Effector memory CD4-positive, alpha-beta T cell (primary cell): ENCODE measurements around the gene LDLRAD3.

Experiments used
- DNase-seq, 3 donors: peaks; one replicate each; pipeline ENCODE4 v3.0.0-alpha.2; 2020
- H3K27ac ChIP-seq: 2 replicates; pipeline ENCODE4 v1.7.0; 2013; ENCODE audit warnings: mild to moderate bottlenecking, low read length, moderate library complexity; ENCODE audit not compliant: insufficient read depth, poor library complexity, severe bottlenecking
- H3K27me3 ChIP-seq: replicated peaks from 2 replicates; pipeline ENCODE4 v1.7.0; 2013; ENCODE audit warnings: mild to moderate bottlenecking, low read length; ENCODE audit not compliant: insufficient read depth, control insufficient read depth, poor library complexity, severe bottlenecking
- H3K36me3 ChIP-seq: 2 replicates; pipeline ENCODE4 v1.7.0; 2013; ENCODE audit warnings: mild to moderate bottlenecking, low read length, moderate library complexity; ENCODE audit not compliant: control insufficient read depth, insufficient read depth
- H3K4me1 ChIP-seq: 2 replicates; pipeline ENCODE4 v1.7.0; 2013; ENCODE audit warnings: low read length, mild to moderate bottlenecking; ENCODE audit not compliant: control insufficient read depth, insufficient read depth, poor library complexity, severe bottlenecking
- H3K4me3 ChIP-seq: 2 replicates; pipeline ENCODE4 v1.7.0; 2013; ENCODE audit warnings: low read length, low read depth, mild to moderate bottlenecking; ENCODE audit not compliant: insufficient read depth, poor library complexity, severe bottlenecking
- H3K9me3 ChIP-seq: 2 replicates; pipeline ENCODE4 v1.7.0; 2013; ENCODE audit warnings: mild to moderate bottlenecking, low read length, moderate library complexity; ENCODE audit not compliant: control insufficient read depth

LDLRAD3 gene

DNA sequence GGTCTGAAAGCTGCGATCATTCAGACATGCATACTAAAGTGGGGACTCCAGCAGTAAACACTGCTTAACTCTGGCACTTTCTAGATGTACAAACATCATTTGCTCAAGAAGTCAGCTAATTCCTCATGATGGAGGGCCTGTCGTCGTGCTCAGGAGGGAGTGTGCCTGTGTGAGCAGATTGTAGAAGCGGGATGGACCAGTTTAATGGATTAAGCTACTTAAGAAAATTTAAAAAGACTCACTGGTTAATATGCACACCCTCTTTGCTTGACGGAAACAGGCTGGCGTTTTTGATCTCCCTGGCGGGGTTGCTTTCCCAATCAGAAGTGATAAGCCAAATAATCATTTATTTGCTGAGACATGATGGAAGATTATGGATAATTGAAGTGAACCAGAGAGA, 79.0 kb downstream of the LDLRAD3 start:
- no peaks in the 10 kb centered on the region for H3K27me3 ChIP-seq
- H3K36me3 ChIP-seq: no peaks in the 10 kb centered on the region
- no peak for DNase-seq
- no peak overlapping the region for H3K4me3 ChIP-seq
- no peak overlapping the region for H3K27ac ChIP-seq
- no peaks in the 10 kb centered on the region for H3K4me1 ChIP-seq
- H3K9me3 ChIP-seq: no peaks in the 10 kb centered on the region

DNA sequence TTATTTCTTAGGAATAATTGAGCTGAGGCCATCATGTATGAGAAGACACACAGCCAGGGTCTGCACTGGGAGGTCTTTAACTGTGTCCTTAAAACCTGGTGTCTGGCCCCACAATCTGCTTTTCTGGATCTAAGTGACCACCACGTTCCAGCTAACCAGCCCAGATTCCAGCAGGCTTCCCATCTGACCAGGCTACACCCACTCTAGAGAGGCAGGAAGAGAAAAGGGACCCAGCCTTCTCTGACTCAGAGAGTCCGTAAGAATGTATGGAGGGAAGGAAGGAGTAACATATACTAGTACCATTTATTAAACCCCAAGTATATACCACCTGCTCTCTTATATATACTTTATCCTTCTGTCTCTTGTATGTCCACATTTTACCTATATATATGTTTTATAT, 80.1 kb downstream of the LDLRAD3 start:
- Histone ChIP-seq H3K4me3 (no peak overlapping the region), H3K36me3 (no peaks in the 10 kb centered on the region), H3K27me3 (no peaks in the 10 kb centered on the region), H3K9me3 (no peaks in the 10 kb centered on the region), H3K27ac (no peak overlapping the region), H3K4me1 (no peaks in the 10 kb centered on the region)
- no peak for DNase-seq

- Histone ChIP-seq H3K9me3 (no peaks in the 10 kb centered on the region), H3K4me3 (no peak overlapping the region), H3K27me3 (no peaks in the 10 kb centered on the region), H3K4me1 (no peaks in the 10 kb centered on the region), H3K36me3 (no peaks in the 10 kb centered on the region), H3K27ac (no peak overlapping the region)
- DNase-seq: no peak
Observed at GRCh38 chr11:36024716-36025115, 80.9 kb downstream of the LDLRAD3 start.

DNA sequence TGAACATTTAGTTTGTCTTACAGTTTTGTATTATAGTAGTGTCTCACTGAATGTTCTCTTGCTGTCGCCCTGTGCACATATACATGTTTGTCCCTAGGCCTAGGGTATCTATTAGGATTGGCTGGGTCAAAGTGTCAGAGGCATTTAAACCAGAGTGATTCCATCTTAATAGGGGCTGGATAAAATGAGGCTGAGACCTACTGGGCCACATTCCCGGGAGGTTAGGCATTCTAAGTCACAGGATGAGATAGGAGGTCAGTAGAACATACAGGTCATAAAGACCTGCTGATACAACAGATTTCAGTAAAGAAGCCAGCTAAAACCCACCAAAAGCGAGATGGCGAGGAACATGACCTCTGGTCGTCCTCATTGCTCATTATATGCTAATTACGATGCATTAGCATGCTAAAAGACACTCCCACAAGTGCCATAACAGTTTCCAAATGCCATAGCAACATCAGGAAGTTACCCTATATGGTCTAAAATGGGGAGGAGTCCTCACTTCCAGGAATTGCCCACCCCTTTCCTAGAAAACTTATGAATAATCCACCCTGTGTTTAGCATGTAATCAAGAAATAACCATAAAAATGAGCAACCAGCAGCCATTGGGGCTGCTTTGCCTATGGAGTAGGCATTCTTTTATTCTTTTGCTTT, 82.6 kb downstream of the LDLRAD3 start:
- Histone ChIP-seq H3K36me3 (no peaks in the 10 kb centered on the region), H3K27ac (no peak overlapping the region), H3K27me3 (no peaks in the 10 kb centered on the region), H3K4me1 (no peaks in the 10 kb centered on the region), H3K9me3 (no peaks in the 10 kb centered on the region), H3K4me3 (no peak overlapping the region)
- DNase-seq: no peak

- no peaks in the 10 kb centered on the region for H3K4me1 ChIP-seq
- no peaks in the 10 kb centered on the region for H3K36me3 ChIP-seq
- H3K27ac ChIP-seq: no peak overlapping the region
- no peak overlapping the region for H3K4me3 ChIP-seq
- H3K27me3 ChIP-seq: no peaks in the 10 kb centered on the region
- H3K9me3 ChIP-seq: no peaks in the 10 kb centered on the region
- no peak for DNase-seq
Observed at GRCh38 chr11:36027731-36028130, 83.9 kb downstream of the LDLRAD3 start.

DNA sequence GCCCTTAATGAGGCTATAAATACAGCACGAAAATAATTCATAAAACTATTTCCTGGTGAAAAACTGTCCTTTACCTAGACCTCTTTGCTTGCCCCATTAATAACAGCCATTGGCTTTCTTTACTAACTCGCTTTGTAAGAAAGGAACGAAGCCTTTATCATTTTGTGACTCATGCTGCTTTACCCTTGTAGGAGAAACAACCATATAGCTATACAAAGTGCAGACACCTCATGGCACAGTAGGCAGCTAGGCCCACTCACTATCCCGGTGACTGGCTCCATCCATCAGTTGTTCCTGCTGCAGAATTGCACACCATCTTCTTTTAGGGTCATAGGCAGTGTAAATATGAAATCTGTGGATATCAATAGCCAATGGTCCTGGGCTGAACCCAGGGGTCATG, 85.8 kb downstream of the LDLRAD3 start:
- Histone ChIP-seq H3K4me3 (no peak overlapping the region), H3K27ac (no peak overlapping the region), H3K9me3 (no peaks in the 10 kb centered on the region), H3K36me3 (no peaks in the 10 kb centered on the region), H3K4me1 (no peaks in the 10 kb centered on the region), H3K27me3 (no peaks in the 10 kb centered on the region)
- DNase-seq: no peak

DNA sequence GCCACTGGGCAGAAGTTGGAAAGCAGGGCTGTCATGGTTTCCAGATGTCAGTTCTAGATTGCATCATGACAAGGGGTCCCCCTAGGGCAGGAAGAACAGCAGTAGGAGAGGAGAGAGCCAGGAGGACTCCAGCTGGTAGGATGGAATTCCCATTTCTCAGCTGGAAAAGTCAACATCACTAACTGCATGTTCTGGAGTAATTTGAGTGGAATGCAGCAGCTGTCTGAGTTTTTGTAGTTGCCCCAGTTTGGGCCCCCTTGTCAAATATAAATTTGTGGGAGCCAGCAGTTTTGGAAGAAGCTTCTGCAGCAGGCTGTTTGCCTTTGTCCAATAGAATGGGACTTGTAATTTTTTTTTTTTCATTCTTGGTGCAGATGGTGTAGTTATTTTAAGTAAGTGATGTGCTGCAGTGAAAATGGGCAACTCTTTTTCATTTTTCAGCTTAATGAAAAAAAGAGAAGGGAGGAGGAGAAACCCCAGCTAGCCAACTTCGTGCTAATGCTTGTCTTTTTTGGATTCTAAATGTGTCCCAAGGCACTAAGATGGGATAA, 86.9 kb downstream of the LDLRAD3 start:
- Histone ChIP-seq H3K9me3 (no peaks in the 10 kb centered on the region), H3K4me3 (no peak overlapping the region), H3K27ac (no peak overlapping the region), H3K27me3 (no peaks in the 10 kb centered on the region), H3K4me1 (no peaks in the 10 kb centered on the region), H3K36me3 (no peaks in the 10 kb centered on the region)
- no peak for DNase-seq

GRCh38 chr11:36033082-36033751, 89.4 kb downstream of the LDLRAD3 start:
- DNase-seq: no peak
- no peak overlapping the region for H3K27ac ChIP-seq
- H3K9me3 ChIP-seq: no peaks in the 10 kb centered on the region
- H3K4me3 ChIP-seq: no peak overlapping the region
- no peaks in the 10 kb centered on the region for H3K27me3 ChIP-seq
- H3K4me1 ChIP-seq: no peaks in the 10 kb centered on the region
- H3K36me3 ChIP-seq: no peaks in the 10 kb centered on the region

DNA sequence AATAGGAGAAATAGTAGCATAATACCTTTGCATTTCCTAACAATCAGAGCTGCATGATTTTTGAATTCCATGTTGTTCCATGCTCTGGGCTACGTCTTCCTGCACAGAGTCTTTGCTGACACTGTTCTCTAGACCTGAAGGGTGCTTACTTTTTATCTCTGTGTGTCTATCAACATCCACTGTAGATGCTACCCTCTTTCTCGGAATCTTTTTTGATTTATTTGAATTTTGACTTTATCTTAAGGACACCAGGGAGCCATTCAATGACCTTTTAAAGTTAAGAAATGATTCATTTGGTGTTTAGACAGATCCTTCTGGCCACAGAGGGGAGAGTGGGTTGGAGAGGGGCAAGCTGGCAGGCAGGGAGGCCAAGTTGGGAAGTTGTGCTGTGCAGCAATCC, 90.1 kb downstream of the LDLRAD3 start:
- Histone ChIP-seq H3K9me3 (no peaks in the 10 kb centered on the region), H3K27me3 (no peaks in the 10 kb centered on the region), H3K27ac (no peak overlapping the region), H3K4me1 (no peaks in the 10 kb centered on the region), H3K36me3 (no peaks in the 10 kb centered on the region), H3K4me3 (no peak overlapping the region)
- DNase-seq: no peak

GRCh38 chr11:36034551-36035331, 90.9 kb downstream of the LDLRAD3 start:
- no peak for DNase-seq
- H3K27ac ChIP-seq: no peak overlapping the region
- no peaks in the 10 kb centered on the region for H3K27me3 ChIP-seq
- no peaks in the 10 kb centered on the region for H3K36me3 ChIP-seq
- no peaks in the 10 kb centered on the region for H3K9me3 ChIP-seq
- no peak overlapping the region for H3K4me3 ChIP-seq
- no peaks in the 10 kb centered on the region for H3K4me1 ChIP-seq
